Fibroblast of villous mesenchyme (primary cell): ENCODE data around the gene TUBB8. TPM values are rescaled to one million over a fixed set of nuclear protein-coding genes. Genes with fewer than 3 reads are reported as not detected.
"Not testable (repeated sequence)": the region's sequence is repeated elsewhere in the genome, so short reads cannot be mapped to it uniquely, and the experiment has no call there.

ENCODE experiments used
- DNase-seq: peaks from one replicate; pipeline ENCODE4 v3.0.0-alpha.2; 2010; ENCODE audit warnings: low read depth
- H3K4me3 ChIP-seq: 2 replicates; pipeline ENCODE4 v1.5.1; 2011; ENCODE audit warnings: low read depth, mild to moderate bottlenecking, low read length
- CTCF ChIP-seq: IDR thresholded peaks from 2 replicates; pipeline ENCODE4 v1.5.1; 2012; ENCODE audit warnings: low read depth, mild to moderate bottlenecking, low read length; ENCODE audit not compliant: insufficient read depth
- total RNA-seq: library from RNA; depleted of rRNA; stranded (reverse); fragments of >200 nt; gene quantifications from 2 replicates; pipeline ENCODE4 v1.2.3, GENCODE V29; 2012

TUBB8 gene
- total RNA-seq, 1 donor, result not detected

GRCh38 chr10:11260-11659, 37.8 kb downstream of the TUBB8 start:
- DNase-seq, result not testable (repeated sequence)
- TF ChIP-seq CTCF, result peak; percentile 22

GRCh38 chr10:10261-10971, 38.7 kb downstream of the TUBB8 start:
- DNase-seq, H3K4me3 ChIP-seq: not testable (repeated sequence)

More at GRCh38 chr10:11260-11659, 37.8 kb downstream of the TUBB8 start:
- H3K4me3 ChIP-seq, result not testable (repeated sequence)

Other genes starting within 250 kb of the TUBB8 start
- gene ZMYND11, start 86.2 kb upstream of the TUBB8 start, total RNA-seq, result 46.4 and 53.5 TPM in 2 replicates